PC-3 (cell line): ENCODE data around the gene THADA. TPM values are rescaled to one million over a fixed set of nuclear protein-coding genes. Genes with fewer than 3 reads are reported as not detected.

Experiments
- ATAC-seq: fragments of 200-7000 bp; cut with Tn5 transposase; 2 replicates; pipeline ENCODE4 v1.9.1; 2020; ENCODE audit warnings: mild to moderate bottlenecking, moderate library complexity
- BruUV-seq: library from RNA; stranded (reverse); fragments of 400-500 nt; replicated peaks from 2 replicates; lab custom pipeline; 2021; lab: Mats Ljungman, UMichigan
- CTCF ChIA-PET: fragments of 300-600 bp; sonication (Branson Sonifier 250); formaldehyde crosslinking; loops from one replicate; lab custom pipeline; 2022; ENCODE audit warnings: antibody characterized with exemption; lab: Charles Lee
- POLR2A ChIA-PET: fragments of 300-600 bp; sonication (Branson Sonifier 250); formaldehyde crosslinking; loops from one replicate; lab custom pipeline; 2022; ENCODE audit warnings: antibody characterized with exemption; ENCODE audit not compliant: unreplicated experiment; lab: Charles Lee
- DNase-seq: peaks from one replicate; pipeline ENCODE4 v3.0.0-alpha.2; 2015
- H2AFZ ChIP-seq: fragments of 300-600 bp; sonication (generic); 2 replicates; pipeline ENCODE4 v1.6.0; 2016; ENCODE audit warnings: antibody characterized with exemption, low read length
- H3F3A ChIP-seq: fragments of 300-600 bp; sonication (generic); one replicate; pipeline ENCODE4 v1.6.0; 2017; ENCODE audit warnings: antibody characterized with exemption, low read length, control low read depth, mild to moderate bottlenecking; ENCODE audit not compliant: unreplicated experiment
- H3K27ac ChIP-seq: fragments of 300-600 bp; sonication (generic); 2 replicates; pipeline ENCODE4 v1.5.1; 2016; ENCODE audit warnings: mild to moderate bottlenecking, low read length
- H3K27me3 ChIP-seq: fragments of 300-600 bp; sonication (generic); 2 replicates; pipeline ENCODE4 v1.6.1; 2016; ENCODE audit warnings: low read length, mixed read lengths
- H3K36me3 ChIP-seq: fragments of 300-600 bp; sonication (generic); 2 replicates; pipeline ENCODE4 v1.6.1; 2016; ENCODE audit warnings: low read depth, mixed run types, low read length, mixed read lengths
- H3K4me1 ChIP-seq: fragments of 300-600 bp; sonication (generic); 2 replicates; pipeline ENCODE4 v1.5.1; 2016; ENCODE audit warnings: low read length; ENCODE audit not compliant: insufficient read depth
- H3K4me2 ChIP-seq: fragments of 300-600 bp; sonication (generic); 2 replicates; pipeline ENCODE4 v1.6.0; 2016; ENCODE audit warnings: low read length
- H3K4me3 ChIP-seq: fragments of 300-600 bp; sonication (generic); 2 replicates; pipeline ENCODE4 v1.5.1; 2016; ENCODE audit warnings: mild to moderate bottlenecking, low read length, mixed read lengths
- H3K79me2 ChIP-seq: fragments of 300-600 bp; sonication (generic); 2 replicates; pipeline ENCODE4 v1.6.1; 2017; ENCODE audit warnings: low read length, mixed read lengths
- H3K9ac ChIP-seq: fragments of 300-600 bp; sonication (generic); 2 replicates; pipeline ENCODE4 v1.6.0; 2016; ENCODE audit warnings: mild to moderate bottlenecking, low read length
- H3K9me2 ChIP-seq: fragments of 300-600 bp; sonication (generic); replicated peaks from 2 replicates; pipeline ENCODE4 v1.6.1; 2016; ENCODE audit warnings: mixed run types, low read length, mixed read lengths
- H3K9me3 ChIP-seq: fragments of 300-600 bp; sonication (generic); 2 replicates; pipeline ENCODE4 v1.6.1; 2016; ENCODE audit warnings: low read length, mixed read lengths
- H4K20me1 ChIP-seq: fragments of 300-600 bp; sonication (generic); 2 replicates; pipeline ENCODE4 v1.6.1; 2016; ENCODE audit warnings: low read length, mixed read lengths
- EZH2 ChIP-seq: fragments of 300-600 bp; sonication (generic); IDR thresholded peaks from one replicate; pipeline ENCODE4 v1.6.1; 2017; ENCODE audit warnings: antibody characterized with exemption, mild to moderate bottlenecking, low read length; ENCODE audit not compliant: unreplicated experiment
- EZH2phosphoT487 ChIP-seq: fragments of 300-600 bp; sonication (generic); IDR thresholded peaks from 2 replicates; pipeline ENCODE4 v1.6.1; 2018; ENCODE audit warnings: mild to moderate bottlenecking, antibody characterized with exemption, low read length, borderline replicate concordance
- intact Hi-C: fragments of 100-400 bp; cut with micrococcal nuclease; formaldehyde crosslinking; loops from 2 replicates; pipeline ENCODE4 v1.9.0; 2023
- total RNA-seq: library from RNA; depleted of rRNA; stranded (reverse); fragments of >200 nt; gene quantifications from 2 replicates; pipeline ENCODE4 v1.2.3, GENCODE V29; 2014
- TF ChIP-seq, protein P1 (sequence below): fragments of 300-600 bp; sonication (generic); conservative IDR thresholded peaks from 2 replicates; pipeline ENCODE4 v1.5.1; 2017; ENCODE audit warnings: antibody characterized with exemption, low read depth, mild to moderate bottlenecking, low read length

Gene THADA
- total RNA-seq, 1 experiment from 2014 or later: 33.6 TPM

DNA sequence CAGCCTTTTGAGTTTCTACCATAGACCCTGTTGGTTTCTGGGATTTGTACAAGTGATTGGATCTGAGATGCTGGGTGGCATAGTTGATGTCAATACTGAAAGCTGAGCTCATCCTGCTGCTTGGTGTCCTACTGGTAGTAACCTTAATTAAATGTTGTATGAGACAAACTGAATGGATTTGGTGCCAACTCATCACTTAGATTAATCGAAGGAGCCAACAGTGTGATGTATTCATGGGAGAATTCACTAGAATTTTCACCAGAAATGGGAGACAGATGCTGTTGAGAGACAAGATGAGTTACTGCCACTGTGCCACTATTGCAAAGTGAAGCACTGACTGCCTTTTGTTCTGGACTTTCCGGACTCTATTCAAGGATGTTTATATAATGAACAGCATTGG lies 158.5 kb downstream of the THADA start:
- Histone ChIP-seq H4K20me1 (no peaks in the 10 kb centered on the region), H3K9ac (no peak overlapping the region), H3K9me2 (no peaks in the 10 kb centered on the region), H3K79me2 (no peaks in the 10 kb centered on the region), H3K4me3 (no peak overlapping the region), H3K27ac (no peak overlapping the region), H3K27me3 (no peaks in the 10 kb centered on the region), H3F3A (no peaks in the 10 kb centered on the region), H3K36me3 (0 out of 2 replicates have a peak, but pooled peaks cover 2% of the 10 kb centered on the region), H3K9me3 (no peaks in the 10 kb centered on the region), H3K4me2 (no peak overlapping the region), H2AFZ (no peak overlapping the region), H3K4me1 (peaks cover 29% of the 10 kb centered on the region)
- TF ChIP-seq, protein P1, sequence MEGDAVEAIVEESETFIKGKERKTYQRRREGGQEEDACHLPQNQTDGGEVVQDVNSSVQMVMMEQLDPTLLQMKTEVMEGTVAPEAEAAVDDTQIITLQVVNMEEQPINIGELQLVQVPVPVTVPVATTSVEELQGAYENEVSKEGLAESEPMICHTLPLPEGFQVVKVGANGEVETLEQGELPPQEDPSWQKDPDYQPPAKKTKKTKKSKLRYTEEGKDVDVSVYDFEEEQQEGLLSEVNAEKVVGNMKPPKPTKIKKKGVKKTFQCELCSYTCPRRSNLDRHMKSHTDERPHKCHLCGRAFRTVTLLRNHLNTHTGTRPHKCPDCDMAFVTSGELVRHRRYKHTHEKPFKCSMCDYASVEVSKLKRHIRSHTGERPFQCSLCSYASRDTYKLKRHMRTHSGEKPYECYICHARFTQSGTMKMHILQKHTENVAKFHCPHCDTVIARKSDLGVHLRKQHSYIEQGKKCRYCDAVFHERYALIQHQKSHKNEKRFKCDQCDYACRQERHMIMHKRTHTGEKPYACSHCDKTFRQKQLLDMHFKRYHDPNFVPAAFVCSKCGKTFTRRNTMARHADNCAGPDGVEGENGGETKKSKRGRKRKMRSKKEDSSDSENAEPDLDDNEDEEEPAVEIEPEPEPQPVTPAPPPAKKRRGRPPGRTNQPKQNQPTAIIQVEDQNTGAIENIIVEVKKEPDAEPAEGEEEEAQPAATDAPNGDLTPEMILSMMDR: no peak
- no peak for TF ChIP-seq EZH2
- TF ChIP-seq EZH2phosphoT487: no peak
- intact Hi-C loops: no loop called here
- no TSS peak for BruUV-seq
- ChIA-PET CTCF (no interaction called here), POLR2A (no interaction called here)
- no peak for DNase-seq
- no peak for ATAC-seq

DNA sequence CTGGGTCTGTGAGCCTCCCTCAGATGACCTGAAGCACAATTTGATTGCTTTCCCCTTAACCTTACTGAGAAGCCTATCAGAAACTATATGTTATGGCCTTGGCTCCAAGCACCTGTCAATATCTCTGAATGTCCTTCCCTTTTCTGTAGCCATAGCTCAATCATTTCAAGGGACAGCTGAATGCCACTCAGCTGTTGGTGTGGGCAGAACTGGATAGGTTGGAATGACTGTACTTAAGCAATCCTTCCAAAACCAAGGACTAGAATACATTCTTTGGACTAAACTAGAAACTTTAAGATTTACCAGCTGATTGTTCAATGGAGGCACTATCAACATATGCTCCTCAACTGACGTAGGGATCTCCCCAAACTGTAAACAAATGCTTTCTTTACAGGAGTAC lies 159.4 kb downstream of the THADA start:
- Histone ChIP-seq H4K20me1 (no peaks in the 10 kb centered on the region), H3K4me3 (no peak overlapping the region), H2AFZ (no peak overlapping the region), H3K27ac (no peak overlapping the region), H3F3A (no peaks in the 10 kb centered on the region), H3K9me2 (no peaks in the 10 kb centered on the region), H3K79me2 (no peaks in the 10 kb centered on the region), H3K27me3 (no peaks in the 10 kb centered on the region), H3K4me1 (peaks cover 26% of the 10 kb centered on the region), H3K9me3 (no peaks in the 10 kb centered on the region), H3K36me3 (no peaks in the 10 kb centered on the region), H3K9ac (no peak overlapping the region), H3K4me2 (no peak overlapping the region)
- no peak for ATAC-seq
- BruUV-seq: no TSS peak
- ChIA-PET CTCF (no interaction called here), POLR2A (interaction anchor here (0.6 kb wide), 1 partner anchor 360 kb away, joined by 6 read pairs; no protein-coding TSS in a partner anchor)
- TF ChIP-seq EZH2phosphoT487 (no peak), EZH2 (no peak)
- TF ChIP-seq, protein P1: no peak
- intact Hi-C loops: no loop called here
- DNase-seq: no peak

DNA sequence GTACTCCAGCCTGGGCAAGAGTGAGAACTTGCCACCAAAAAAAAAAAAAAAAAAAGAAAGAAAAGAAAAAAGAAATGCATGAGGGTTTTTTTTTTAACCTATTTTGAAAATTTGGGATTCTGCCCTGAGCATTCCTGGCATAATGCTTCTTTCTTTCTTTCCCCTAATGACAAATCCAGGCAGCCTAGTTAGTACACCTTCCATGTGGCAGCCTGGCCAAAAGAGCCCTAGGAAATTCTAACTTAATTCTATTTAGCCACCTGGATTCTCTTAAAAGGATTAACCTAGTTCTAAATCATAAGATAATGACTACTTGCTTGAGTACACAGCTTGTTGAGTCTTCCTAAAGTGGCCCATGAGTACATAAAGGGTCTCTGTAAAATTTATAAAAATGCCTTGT lies 160.1 kb downstream of the THADA start:
- Histone ChIP-seq H2AFZ (no peak overlapping the region), H3K9me2 (no peaks in the 10 kb centered on the region), H3K79me2 (no peaks in the 10 kb centered on the region), H3K36me3 (no peaks in the 10 kb centered on the region), H3K4me1 (peaks cover 21% of the 10 kb centered on the region), H3K9me3 (no peaks in the 10 kb centered on the region), H3K9ac (no peak overlapping the region), H3K27ac (no peak overlapping the region), H3K4me3 (no peak overlapping the region), H4K20me1 (no peaks in the 10 kb centered on the region), H3F3A (no peaks in the 10 kb centered on the region), H3K4me2 (no peak overlapping the region), H3K27me3 (no peaks in the 10 kb centered on the region)
- TF ChIP-seq EZH2: no peak
- no peak for TF ChIP-seq EZH2phosphoT487
- TF ChIP-seq, protein P1: no peak
- BruUV-seq: no TSS peak
- no peak for DNase-seq
- no peak for ATAC-seq
- ChIA-PET POLR2A (no interaction called here), CTCF (no interaction called here)
- intact Hi-C loops: no loop called here
